ENCODE results near the gene EFS.
"Not testable (repeated sequence)": the region's sequence is repeated elsewhere in the genome, so short reads cannot be mapped to it uniquely, and the experiment has no call there.

EFS gene

DNA sequence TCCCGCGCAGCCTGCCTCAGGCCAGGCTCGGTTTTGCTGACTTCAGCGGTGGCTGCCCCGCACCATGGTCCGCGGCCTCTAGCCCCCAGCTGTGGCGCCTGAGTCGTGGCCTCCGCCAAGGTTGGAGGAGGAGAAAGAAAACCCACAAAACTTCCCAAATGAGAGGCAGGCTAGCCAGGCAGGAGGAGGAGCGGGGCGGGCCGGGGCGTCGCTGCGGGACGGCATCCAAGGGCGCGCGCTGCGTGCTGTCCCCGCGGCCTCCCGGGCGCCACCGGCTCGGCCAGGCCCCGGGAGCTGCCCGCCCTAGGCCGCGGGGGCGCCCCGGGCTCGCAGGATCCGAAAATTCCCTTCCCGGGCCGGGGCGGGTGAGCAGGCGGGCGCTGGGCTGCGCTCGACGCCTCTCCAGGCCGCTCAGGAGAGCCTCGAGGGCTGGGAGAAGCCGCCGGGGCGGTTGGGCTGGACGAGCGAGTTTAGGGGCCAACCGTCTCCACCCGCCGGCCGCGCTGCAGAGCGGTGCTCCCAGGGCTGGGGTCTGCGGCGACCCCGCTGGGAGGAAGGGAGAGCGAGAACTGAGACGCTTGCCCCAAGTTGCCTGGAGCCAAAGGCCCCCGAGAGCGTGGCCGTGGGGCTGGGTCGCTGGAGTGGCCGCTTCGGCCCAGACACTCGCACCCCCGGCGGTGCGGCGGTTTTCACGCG is at the start of gene EFS:
TSS of gene EFS (minus strand) at position 137 of the 696 bp plus-strand sequence. CDS start 147 bp downstream, outside the sequence.
- DNase-seq = no peak

GRCh38 chr14:23414254-23414653 is 49.3 kb upstream of the EFS start:
- DNase-seq = no peak

- no peak for DNase-seq
These were observed 48.7 kb upstream of the EFS start for GRCh38 chr14:23413681-23414080.

DNA sequence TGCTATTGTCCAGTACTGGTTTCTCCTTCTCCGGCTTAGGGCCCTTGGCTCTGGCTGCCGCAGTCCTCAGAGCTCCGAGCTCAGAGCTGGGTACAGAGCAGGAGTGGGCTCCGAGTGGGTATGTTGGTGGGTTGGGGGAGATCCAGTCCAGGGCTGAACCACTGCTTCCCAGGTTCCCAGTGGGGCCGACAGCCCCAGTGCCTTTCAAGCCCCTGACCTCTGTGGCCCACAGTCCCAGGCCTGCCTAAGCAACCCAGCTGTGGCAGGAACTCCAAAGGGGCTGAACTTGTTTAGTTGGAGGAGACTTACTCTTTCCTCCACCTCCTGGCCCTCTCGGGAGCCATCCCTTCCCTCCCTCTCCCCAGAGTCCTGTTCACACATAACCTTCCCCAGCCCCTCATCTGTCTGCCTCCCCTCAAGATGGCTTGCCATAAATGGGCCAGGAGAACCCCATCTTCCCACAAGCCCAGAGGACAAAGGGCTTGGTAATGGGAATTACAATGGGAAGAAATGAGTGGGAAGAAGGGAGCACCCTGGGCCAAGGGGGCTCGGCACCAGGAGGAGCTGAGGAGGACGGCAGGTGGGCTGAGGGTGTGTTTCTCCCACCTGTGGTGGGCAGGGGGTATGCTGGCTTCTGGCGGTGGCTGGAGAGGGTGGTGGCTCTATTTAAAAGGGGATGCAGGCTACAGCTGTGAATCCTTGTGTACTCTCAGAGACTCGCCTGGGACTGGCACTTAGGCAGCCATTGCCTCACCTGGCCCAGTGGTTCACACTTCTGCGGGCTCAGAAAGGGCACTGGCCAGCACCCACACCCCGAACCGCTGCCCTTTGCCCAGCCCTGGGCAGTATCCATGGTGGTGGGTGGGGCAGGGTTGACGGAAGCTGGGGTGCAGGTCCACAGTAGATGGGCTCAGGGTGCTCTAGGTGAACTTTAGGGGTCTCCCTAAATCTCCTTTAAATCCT is 46.9 kb upstream of the EFS start:
- DNase-seq = no peak

DNA sequence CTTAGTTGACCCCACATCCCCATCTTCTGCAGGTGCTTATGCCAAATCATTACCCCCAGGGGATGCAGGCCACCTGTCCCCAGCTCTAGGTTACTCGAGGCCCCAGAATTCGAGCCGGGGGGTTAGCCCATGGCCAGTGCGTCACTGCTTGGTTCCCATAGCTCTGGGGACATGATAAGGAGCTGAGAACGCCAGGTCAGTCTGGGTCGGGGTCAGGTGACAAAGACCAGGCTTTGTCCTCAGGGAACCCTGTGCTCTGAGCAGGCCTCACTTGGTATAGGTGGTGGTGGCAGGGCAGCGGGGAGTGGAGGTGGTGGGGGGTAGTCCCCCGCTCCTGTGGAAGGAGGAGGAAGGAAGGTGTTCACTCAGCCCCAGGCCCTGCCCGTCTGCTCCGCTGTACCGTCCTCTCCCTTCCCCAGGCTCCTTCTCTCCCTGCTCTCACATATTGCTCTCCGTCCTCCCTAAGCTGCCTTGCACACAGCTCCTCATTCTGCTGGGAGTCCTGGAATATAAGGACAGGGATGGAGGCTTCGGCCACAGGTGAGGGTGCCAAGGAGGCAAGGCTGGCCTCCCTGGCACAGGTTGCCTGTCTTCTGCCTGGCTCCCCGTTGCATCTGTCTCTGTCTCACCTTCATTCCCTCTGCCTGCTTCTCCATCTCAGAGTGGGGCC is 45.1 kb upstream of the EFS start:
- no peak for DNase-seq

DNA sequence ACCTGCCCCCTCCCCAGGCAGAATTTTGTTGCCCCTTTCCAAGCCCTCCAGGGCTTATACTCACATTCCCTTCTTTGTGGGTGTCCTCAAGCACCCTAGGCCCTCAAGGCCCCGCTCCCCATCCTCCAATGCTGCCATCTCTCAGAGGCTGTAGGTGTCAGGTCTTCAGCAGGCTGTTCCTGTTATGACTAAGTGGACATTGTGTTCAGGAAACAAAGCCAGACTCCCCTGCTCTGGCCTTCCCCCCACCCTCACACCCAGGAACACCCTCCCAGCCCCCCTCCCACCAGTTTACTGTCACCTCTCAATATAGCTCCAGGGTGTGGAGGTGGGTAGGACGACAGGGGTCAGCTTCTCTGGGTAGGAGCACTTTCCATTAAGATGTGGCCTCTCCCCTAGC is 44.5 kb upstream of the EFS start:
- no peak for DNase-seq

- DNase-seq = no peak
These were observed 43.3 kb upstream of the EFS start for GRCh38 chr14:23408307-23408630.

DNA sequence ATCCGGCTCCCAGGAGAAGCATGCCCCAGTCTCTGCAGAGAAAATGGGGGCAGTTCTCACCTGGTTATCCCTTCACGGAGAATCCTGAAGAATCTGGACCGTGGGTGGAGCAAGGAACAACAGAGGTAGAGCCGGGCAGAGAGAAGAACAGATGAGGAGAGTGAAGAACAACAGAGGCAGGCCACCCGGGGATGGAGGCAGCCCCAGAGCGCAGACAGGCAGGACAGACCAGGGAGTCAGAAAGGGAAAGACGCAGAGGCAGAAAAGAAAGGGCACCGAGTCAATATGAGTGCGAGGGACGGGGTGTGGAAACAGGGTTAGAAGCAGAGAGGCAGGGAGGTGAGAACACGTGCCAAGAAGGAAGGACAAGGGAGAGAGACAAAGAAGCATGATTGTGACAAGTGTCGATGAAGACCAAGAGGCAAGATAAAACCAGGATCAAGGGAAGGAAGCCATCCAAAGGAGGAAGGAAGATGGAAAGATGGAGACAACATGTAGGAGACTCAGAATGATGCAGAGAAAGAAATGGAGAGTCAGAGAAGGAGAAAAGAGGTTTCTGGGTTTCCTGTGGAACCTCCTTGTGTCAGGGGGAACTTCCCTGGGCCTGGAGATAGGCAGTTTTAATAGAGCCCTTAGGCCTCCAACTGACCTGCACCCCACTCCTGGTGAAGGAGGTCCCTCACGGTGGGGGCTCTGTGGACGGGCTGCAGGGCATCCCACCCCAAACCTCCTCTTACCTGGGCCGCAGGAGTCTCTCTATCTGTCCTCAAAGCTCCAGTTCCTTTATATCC is 42.7 kb upstream of the EFS start, which contains the start of gene MYH6:
TSS of gene MYH6 (minus strand) at position 758 of the 791 bp plus-strand sequence. CDS start 1,050 bp downstream, outside the sequence.
- DNase-seq = no peak

DNA sequence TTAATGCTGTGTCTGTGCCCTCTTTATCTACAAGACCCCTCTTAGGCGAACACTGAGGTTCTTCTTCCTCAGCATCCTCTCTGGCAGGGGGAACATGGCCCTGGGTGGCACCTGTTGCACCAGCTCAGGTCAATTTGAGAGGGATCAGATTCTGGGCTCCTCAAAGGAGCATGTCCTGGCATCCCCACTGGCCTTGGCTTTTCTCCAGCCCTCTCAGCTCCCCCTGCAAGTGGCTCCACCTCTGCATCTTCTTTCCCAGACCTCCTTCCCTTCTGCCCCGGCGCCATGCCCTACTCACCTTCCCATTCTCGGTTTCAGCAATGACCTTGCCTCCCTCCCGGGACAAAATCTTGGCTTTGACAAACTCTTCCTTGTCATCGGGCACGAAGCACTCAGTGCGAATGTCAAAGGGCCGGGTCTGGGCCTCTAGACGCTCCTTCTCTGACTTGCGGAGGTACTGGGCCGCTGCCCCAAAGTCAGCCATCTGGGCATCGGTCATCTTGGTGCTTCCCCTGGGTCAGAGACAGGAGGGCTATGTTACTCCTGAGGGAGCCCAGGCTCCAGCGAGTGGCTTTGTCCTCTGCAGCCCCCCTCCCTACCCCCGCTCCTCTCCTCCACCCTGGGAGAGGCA is 41.9 kb upstream of the EFS start:
- DNase-seq = no peak

- no peak for DNase-seq
These were observed 41.3 kb upstream of the EFS start for GRCh38 chr14:23406244-23406643.

DNA sequence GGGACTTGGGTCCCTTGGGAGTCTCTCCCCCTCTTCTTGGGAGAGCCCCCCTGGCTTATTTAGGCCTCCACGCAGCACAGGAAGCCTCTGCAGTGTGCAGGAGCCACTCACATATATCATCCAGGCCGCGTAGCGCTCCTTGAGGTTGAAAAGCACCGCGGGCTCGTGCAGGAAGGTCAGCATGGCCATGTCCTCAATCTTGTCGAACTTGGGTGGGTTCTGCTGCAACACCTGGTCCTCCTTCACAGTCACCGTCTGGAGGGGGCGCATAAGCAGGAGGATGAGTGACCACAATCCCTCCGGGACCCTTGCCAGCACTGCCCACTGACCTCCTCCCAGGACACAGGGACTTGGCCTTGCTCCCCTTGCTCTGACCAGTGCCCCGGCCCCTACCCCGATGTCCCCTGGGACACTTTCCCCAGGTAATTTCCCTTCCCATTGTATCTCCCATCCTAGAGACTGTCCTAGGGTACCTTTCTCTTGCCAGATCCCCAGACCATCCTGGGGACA is 40.6 kb upstream of the EFS start:
- DNase-seq = no peak

- no peak for DNase-seq
These were observed 40.1 kb upstream of the EFS start for GRCh38 chr14:23405096-23405495.

GRCh38 chr14:23404331-23404900 is 39.4 kb upstream of the EFS start:
- DNase-seq = no peak

DNA sequence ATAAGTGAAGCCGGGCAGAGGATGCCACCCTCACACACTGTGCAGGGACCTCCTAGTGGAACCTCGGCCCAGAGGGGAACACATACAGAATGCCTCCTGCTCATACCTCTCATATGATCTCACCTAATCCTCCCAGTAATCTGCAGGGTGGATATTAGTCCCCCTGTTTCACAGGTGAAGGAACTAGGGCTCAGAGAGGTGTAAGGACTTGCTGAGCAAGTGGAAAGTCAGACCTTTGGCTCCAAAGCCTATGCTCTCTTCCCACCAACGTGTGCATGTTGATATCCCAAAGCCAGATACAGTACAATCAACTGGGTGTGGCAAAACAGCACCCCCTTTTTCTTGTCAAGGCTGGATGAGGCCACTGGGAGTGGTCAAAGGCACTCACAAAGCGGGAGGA is 38.9 kb upstream of the EFS start:
- DNase-seq = no peak

DNA sequence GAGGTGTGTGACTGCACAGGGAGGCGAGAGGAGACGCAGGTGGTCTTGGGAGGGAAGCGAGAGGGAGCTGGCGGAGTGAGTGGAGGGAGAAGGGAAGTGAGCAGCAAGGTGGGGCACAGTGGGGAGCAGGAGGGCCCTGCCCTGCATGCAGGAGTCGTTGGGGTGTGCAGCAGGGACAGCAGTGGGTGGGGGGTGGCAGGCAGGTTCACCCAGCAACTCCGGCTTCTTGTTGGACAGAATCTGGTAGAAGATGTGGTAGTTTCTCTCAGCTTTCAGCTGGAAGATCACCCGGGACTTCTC is 38.1 kb upstream of the EFS start:
- no peak for DNase-seq

DNA sequence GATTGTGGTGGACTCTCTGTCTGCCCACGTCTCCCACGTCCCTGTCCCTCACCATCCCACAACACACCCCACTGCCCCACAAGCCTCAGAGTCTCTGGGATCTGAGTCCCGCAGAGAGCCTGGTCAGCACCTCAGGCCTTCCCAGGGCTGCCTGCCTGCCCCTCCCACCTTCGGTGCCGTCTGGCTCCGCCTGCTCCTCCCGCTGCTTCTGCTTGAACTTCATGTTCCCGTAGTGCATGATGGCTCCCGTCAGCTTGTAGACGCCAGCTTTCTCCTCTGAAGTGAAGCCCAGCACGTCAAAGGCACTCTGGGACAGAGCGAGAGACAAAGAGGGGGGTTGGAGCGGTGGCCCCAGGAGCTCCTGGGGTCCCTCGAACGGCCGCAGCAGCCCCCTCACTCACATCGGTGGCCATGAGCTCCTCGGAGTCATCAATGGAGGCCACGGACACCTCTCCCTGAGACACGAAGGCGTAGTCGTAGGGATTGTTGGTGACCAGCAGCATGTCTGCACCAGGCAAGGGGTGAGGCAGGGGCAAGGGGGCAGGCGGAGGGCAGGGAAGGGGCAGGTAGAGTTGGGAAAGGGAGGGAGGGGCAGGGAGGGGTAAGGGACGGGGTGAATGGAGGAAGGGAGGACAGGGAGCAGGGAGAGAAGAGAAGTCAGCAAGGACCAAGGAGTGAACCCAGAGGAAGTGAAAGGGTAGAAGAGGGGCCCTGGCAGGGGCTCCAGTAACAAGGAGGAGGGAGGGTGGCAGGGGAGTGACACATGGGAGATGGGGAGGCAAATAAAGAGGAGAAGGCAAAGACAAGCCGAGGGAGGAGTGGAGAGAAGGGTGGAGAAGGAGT is 37.5 kb upstream of the EFS start:
- no peak for DNase-seq

GRCh38 chr14:23401291-23401690 is 36.3 kb upstream of the EFS start:
- DNase-seq = no peak

GRCh38 chr14:23400496-23401149 is 35.7 kb upstream of the EFS start:
- not testable (repeated sequence) for DNase-seq

DNA sequence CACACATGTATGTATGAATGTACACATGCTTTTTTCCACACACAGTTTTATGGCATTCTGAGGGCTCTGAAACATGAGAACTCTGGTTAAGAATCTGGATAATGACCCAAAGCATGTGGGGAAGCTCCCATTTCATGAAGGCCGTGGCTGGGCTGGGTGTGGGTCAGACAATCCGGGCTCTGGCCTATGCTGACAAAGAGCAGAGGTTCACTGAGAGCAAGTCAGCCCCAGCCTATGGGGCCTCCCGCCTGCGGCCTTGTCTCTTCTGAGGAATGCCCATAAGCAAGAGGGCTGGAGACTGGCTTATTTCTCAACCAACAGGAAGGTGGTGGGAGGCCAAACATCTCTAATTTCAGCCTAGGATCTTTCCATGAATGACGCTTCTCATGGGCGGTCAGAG is 34.6 kb upstream of the EFS start:
- no peak for DNase-seq

DNA sequence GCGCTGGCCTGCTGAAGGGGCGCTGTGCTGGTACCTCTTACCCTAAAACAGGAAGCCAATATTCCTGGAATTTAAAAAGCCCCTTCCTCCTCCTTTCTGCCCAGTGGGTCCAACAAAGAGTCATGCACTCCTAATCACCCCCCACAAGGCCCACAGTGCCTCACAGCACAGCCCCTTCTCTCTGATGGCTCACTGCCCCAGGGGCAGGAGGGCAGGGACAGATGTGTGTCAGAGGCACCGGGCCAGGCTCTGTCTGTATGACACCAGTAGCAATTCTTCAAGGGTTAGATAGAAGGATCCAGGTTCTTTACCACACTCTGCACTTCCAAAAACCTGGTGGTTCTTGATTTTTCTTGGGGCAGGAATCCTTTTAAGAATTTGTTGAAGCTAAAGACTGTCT is 34.2 kb upstream of the EFS start:
- DNase-seq = no peak
